T-helper 17 cell (primary cell): ENCODE data around the gene POLN. TPM values are rescaled to one million over a fixed set of nuclear protein-coding genes. Genes with fewer than 3 reads are reported as not detected.
A peak's percentile ranks its signal among the peaks of the same experiment; 100 is the strongest.

ENCODE experiments used
- ATAC-seq: fragments of 150-1000 bp; cut with Tn5 transposase; 2 replicates; pipeline ENCODE4 v1.10.0; 2021; ENCODE audit warnings: mild to moderate bottlenecking, moderate library complexity
- DNase-seq, 3 donors: peaks; one replicate each; pipeline versions ENCODE4 v3.0.0 to v3.0.0-alpha.2; 2020 to 2021
- H3K9me3 ChIP-seq: one replicate; pipeline ENCODE4 v1.7.0; 2013; ENCODE audit warnings: low read length, mild to moderate bottlenecking; ENCODE audit not compliant: control insufficient read depth, poor library complexity, severe bottlenecking
- H3K27ac Mint-ChIP-seq: one replicate; pipeline ENCODE4 v1.8.0; 2022; ENCODE audit warnings: mild to moderate bottlenecking, moderate library complexity, mixed read lengths
- H3K27me3 Mint-ChIP-seq: one replicate; pipeline ENCODE4 v1.8.0; 2022; ENCODE audit warnings: mixed read lengths
- H3K36me3 Mint-ChIP-seq: one replicate; pipeline ENCODE4 v1.8.0; 2022; ENCODE audit warnings: low read depth, mixed read lengths
- H3K4me1 Mint-ChIP-seq: one replicate; pipeline ENCODE4 v1.8.0; 2022; ENCODE audit warnings: mild to moderate bottlenecking, mixed read lengths
- H3K4me3 Mint-ChIP-seq: one replicate; pipeline ENCODE4 v1.8.0; 2022; ENCODE audit warnings: mild to moderate bottlenecking, moderate library complexity, mixed read lengths
- total RNA-seq, 4 donors: library from RNA in 2 of 4; stranded (reverse) in 2 of 4; gene quantifications; one replicate each; pipeline ENCODE4 v1.2.3 and lab custom pipeline; 2022 to 2026

The POLN gene
- total RNA-seq, 2 donors from 2014 or later, result 2.8 to 3.9 TPM

DNA sequence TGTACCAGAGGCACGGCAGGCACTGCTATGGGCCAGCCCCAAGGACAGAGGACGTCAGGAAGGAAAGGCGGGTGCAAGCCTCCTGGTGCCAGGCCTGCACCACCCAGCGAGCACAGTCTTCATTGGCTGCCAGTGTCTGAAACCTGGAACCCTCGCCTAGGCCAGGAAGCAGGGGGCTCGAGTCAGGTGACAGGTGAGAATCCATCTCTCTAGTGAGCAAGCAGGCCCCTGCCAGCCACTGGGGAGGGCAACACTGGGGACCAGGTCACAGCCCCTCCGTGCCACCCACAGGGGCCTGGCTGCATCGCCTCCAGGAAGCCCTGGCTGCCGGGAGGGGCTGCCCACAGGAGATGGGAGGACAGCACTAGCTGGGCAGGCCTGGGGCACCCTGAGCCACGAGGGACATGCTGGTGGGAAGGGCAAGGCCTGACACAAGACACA, 6.9 kb upstream of the POLN start:
- no peaks in the 10 kb centered on the region for H3K36me3 Mint-ChIP-seq
- no peak overlapping the region for H3K4me3 Mint-ChIP-seq
- peak overlapping the region; percentile 89 for H3K27ac Mint-ChIP-seq
- peaks cover 22% of the 10 kb centered on the region for H3K4me1 Mint-ChIP-seq
- ATAC-seq (no peak), DNase-seq (peak in 1 of 3 donors; percentile 4)
- no peaks in the 10 kb centered on the region for H3K9me3 ChIP-seq
- no peaks in the 10 kb centered on the region for H3K27me3 Mint-ChIP-seq

DNA sequence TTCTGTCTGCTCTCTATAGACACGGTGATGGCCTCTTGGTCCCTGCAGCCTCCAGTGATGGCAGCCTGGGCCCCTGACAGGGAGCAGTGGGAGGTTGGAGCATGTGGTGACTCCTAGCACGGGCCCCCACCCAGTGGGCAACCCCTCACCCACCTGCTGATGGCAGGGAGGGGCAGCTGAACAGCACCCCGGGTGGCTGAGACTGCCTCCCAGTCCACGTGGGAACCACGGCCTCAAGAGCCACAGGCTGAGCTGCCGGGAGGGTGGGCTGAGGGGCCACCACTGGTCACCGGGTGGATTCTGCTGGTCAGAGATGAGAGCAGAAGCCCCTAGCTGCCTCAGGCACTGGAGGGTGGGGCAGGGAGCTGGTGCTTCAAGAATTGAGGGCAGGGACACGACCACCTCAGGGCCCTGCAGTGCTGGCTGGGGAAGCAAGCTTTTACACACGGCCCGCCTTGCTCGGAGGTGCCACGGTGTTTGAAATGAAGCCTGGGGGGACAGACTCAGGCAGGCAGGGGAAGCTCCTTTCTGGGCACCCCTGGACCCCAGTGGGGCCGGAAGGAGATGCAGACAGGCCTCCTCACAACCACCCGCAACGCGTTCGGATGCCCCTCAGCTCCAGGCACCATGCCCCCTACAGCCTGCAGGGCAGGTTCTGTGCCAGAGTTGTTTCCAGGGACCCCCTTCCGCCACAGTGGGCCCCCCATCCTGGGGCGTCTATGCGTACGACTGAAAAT, 6.3 kb upstream of the POLN start:
- DNase-seq (peak in 1 of 3 donors; percentile 4), ATAC-seq (no peak)
- H3K27ac Mint-ChIP-seq, result no peak overlapping the region
- no peak overlapping the region for H3K4me3 Mint-ChIP-seq
- H3K4me1 Mint-ChIP-seq, result peaks cover 27% of the 10 kb centered on the region
- H3K27me3 Mint-ChIP-seq, result no peaks in the 10 kb centered on the region
- H3K36me3 Mint-ChIP-seq, result no peaks in the 10 kb centered on the region
- H3K9me3 ChIP-seq, result no peaks in the 10 kb centered on the region

DNA sequence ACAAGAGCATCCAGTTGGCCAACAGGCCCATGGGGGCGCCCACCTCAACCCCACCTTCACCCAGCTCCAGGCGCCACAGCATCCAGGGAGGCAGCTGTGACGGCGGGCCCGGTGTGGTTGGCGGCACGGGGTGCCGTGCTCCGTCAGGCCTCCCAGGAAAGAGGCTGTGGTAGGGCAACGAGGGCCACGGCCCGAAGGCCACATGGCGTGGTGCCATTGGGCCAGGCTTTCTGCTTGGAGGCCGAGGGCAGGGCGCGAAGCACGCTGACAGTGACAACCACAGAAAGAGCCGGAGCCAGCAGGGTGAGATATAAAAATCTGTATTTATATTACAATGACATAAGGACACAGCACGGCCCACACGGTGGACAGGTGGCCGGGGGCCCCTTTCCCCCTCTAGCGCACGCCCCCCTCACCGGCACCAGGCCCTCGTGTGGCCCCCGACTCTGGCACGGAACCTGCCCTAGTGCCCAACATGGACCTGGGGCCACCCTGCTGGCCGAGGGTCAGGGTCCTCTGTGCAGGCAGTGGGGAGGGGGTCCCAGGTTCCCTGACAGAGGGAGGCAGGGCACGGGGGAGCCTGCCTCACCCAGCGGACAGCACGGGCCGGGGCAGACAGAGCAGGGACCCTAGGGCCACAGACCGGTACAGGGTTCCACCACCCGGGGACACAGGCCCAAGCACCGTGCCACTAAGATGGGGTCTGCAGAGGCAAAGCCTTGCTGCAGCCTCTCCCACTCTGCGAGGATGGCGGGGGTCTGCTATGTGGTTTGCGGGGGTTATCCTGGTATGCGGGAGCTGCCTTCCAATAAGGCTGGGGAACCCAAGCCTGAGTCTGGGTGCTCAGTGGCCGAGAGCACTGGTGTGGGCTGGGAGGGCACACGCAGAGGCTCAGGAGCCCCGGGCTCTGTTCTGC, 5.5 kb upstream of the POLN start:
- no peaks in the 10 kb centered on the region for H3K27me3 Mint-ChIP-seq
- no peak overlapping the region for H3K4me3 Mint-ChIP-seq
- H3K27ac Mint-ChIP-seq, result peak overlapping the region; percentile 97
- H3K4me1 Mint-ChIP-seq, result peaks cover 28% of the 10 kb centered on the region
- H3K9me3 ChIP-seq, result no peaks in the 10 kb centered on the region
- ATAC-seq (no peak), DNase-seq (peak in 1 of 3 donors; percentile 7)
- no peaks in the 10 kb centered on the region for H3K36me3 Mint-ChIP-seq

DNA sequence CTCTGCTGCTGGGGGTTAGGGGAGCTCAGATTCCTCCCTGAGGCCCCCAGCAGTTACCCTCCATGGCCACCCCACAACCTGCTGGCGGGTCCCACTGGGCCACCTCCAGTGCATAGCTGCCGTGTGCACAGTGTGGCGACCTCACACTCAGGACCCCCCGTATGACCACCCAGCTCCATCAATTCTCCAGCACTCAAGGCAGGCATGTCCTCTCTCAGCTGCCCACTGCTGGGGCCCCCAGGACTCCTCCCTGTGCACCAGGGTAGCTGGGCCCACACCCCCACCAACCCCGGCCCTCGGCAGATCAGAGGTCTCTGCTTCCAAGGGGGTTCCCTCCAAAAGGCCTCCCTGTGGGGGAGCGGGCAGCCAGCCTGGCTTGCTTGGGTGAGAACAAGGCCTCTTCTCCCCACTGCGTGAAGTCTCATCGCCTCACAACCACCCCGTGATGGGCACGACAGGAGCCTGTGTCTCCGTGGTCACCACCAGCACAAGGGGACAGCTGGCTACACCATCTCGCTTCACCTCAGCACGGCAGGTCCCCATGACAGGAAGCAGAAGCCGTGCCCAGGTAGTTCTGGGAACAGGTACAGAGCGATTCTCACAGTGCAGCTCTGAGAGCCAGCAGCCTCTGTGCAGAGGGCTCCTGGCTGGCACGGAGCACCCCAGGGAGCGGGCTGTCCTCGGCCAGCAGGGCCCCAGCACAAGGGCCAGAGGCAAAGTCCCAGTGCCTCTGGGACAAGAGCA, 4.6 kb upstream of the POLN start:
- no peak overlapping the region for H3K4me3 Mint-ChIP-seq

DNA sequence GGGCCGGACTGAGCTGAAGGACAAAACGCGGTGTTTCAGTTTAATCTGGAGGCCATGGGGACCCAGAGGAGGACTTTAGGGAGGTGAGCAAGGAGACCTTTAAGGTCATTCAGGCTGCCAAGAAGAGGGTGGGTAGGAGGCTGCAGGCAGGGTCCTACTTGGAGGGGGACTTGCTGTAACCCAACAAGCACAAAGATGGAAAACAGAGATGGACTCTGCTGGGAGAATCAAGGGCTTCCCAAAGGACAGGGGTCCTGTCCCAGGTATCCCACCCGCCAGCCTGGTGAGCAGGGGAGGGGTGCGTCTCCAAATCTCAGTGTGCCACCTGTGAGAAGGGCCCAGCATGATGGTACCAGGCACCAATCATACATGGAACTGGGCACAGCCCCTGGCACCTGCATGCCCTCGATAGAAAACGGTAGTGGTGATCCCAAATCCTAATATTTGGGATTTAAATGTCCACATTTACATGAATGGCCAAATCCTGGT, 3.9 kb upstream of the POLN start:
- no peaks in the 10 kb centered on the region for H3K9me3 ChIP-seq
- Mint-ChIP-seq H3K27ac (peak overlapping the region; percentile 97), H3K4me3 (no peak overlapping the region), H3K36me3 (peaks cover 3% of the 10 kb centered on the region), H3K4me1 (peaks cover 28% of the 10 kb centered on the region), H3K27me3 (no peaks in the 10 kb centered on the region)
- no peak for ATAC-seq
- no peak for DNase-seq

More for the DNA sequence above, 4.6 kb upstream of the POLN start:
- peaks cover 25% of the 10 kb centered on the region for H3K4me1 Mint-ChIP-seq
- no peaks in the 10 kb centered on the region for H3K36me3 Mint-ChIP-seq
- peak overlapping the region; percentile 97 for H3K27ac Mint-ChIP-seq
- DNase-seq, result peak in 1 of 3 donors; percentile 7
- no peaks in the 10 kb centered on the region for H3K9me3 ChIP-seq
- H3K27me3 Mint-ChIP-seq, result no peaks in the 10 kb centered on the region
- ATAC-seq, result no peak

DNA sequence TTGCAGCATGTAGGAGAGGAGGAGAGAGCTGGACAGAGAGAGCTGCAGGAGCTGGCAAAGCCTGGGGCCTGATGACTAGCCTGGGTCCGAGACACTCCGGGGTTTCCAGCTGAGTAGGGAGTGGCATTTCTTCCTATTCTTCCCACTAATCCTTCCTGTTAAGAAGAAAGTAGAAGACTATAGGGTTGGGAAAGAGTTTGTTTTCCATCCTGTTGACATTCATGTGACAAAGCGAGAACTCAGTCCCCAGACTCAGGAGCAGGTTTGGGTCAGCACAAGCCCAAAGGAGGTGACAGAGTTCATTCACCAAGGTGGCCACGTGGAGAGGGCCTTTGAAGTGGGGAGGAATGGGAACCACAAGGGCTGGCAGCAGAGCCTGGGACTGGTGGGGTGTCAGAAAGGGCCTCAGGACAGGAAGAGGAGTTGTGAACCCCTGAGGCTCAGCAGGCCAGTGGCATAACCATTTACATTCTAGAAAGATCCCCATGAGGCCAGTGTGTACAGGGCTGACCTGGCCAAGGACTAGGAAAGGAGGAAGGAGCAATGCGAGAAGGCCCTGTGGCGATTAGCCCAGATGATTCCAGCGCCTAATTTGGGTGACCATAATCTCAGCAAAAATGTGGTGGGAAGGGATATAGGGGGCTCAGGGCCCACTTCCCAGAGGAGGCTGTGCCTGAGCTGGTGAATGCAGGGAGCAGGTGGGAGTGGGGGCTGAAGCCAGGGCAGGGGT, 3.3 kb upstream of the POLN start:
- ATAC-seq, result no peak
- Mint-ChIP-seq H3K4me3 (no peak overlapping the region), H3K36me3 (peaks cover 6% of the 10 kb centered on the region), H3K27me3 (no peaks in the 10 kb centered on the region), H3K27ac (peak overlapping the region; percentile 97), H3K4me1 (peaks cover 34% of the 10 kb centered on the region)
- peak in 1 of 3 donors; percentile 7 for DNase-seq
- no peaks in the 10 kb centered on the region for H3K9me3 ChIP-seq

DNA sequence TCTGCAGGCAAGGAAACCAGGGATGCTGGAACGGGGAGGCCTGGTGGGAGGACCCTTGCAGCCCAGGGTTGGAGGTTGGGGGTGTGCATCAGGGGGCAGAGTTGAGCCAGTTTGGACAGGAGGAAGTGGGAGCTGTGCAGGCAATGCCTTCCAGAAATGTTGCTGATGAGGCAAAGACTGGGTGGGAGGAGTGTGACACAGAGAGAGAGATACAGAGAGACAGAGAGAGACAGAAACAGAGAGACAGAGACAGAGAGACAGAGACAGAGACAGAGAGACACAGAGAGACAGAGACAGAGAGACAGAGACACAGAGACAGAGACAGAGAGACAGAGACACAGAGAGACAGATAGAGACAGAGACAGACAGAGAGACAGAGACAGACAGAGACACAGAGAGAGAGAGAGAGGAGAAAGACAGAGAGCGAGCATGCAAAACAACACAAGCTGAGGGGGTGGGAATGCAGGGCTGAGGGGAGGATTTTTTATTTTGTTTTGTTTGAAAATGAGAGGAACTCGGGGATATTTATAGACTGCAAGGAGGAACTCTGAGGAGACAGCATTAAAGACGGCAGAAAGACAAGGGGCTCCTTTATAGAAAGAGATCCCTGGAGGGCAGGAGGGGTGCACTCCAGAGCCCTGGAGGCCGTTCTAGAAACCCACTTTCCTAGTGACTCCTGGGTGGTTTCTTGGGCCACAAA, 1.9 kb upstream of the POLN start:
- no peak overlapping the region for H3K4me3 Mint-ChIP-seq

DNA sequence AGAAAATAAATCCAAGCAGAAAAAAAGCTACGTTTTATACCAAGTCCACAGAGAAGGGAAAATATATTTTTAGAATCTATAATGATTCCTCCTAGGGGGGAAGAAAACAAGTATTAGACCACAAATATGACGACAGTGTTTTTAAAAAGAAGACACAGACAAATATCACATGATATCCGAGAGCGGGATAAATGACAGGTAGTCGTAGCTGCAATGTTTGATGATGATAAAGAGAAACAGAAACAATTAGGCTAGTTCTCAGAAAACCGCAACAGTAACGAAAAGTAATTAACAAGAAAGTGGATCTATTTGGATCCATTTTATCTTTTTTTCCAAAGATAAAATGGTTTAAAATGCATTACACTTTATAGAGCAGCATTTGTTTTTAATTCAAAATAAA, 918 bp downstream of the POLN start:
- Mint-ChIP-seq H3K4me3 (peak overlapping the region; percentile 93), H3K27ac (peak overlapping the region; percentile 97), H3K36me3 (peaks cover 6% of the 10 kb centered on the region), H3K27me3 (no peaks in the 10 kb centered on the region), H3K4me1 (peaks cover 55% of the 10 kb centered on the region)
- DNase-seq (no peak), ATAC-seq (peak; percentile 16)
- no peaks in the 10 kb centered on the region for H3K9me3 ChIP-seq

More for the DNA sequence above, 1.9 kb upstream of the POLN start:
- Mint-ChIP-seq H3K36me3 (peaks cover 6% of the 10 kb centered on the region), H3K27ac (peak overlapping the region; percentile 97), H3K27me3 (no peaks in the 10 kb centered on the region), H3K4me1 (peaks cover 44% of the 10 kb centered on the region)
- DNase-seq, result no peak
- ATAC-seq, result no peak
- H3K9me3 ChIP-seq, result no peaks in the 10 kb centered on the region

DNA sequence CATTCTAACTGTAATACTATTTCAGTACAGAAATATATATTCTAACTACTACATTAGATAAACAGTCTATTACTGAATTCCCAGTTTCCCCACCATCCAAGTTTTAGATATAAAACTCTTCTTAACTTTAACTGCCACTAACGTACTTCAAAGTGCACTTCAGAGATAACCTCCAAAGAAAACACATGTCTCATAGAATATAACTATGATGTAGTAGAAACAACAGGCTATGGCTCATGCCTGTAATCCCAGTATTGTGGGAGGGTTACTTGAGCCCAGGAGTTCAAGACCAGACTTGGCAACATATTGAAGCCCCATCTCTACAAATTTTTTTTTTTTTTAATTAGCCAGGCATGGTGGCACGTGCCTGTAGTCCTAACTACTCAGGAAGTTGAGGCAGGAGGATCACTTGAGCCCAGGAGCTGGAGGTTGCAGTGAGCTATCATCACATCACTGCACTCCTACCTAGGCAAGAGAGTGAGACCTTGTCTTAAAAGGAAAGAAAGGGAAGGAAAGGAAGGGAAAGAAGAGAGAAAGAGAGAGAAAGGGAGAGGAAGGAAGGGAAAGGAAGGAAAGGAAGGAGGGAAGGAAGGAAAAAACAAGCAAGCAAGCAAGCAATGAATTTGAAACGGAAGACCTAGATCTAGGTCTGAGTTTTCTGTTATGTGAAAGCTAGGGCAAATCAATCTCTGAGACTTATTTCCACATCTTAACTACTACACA, 4.8 kb downstream of the POLN start:
- no peak for ATAC-seq
- no peak for DNase-seq
- Mint-ChIP-seq H3K4me1 (peaks cover 43% of the 10 kb centered on the region), H3K27ac (peak overlapping the region; percentile 87), H3K36me3 (peaks cover 6% of the 10 kb centered on the region), H3K4me3 (peak overlapping the region; percentile 77), H3K27me3 (no peaks in the 10 kb centered on the region)
- H3K9me3 ChIP-seq, result no peaks in the 10 kb centered on the region

DNA sequence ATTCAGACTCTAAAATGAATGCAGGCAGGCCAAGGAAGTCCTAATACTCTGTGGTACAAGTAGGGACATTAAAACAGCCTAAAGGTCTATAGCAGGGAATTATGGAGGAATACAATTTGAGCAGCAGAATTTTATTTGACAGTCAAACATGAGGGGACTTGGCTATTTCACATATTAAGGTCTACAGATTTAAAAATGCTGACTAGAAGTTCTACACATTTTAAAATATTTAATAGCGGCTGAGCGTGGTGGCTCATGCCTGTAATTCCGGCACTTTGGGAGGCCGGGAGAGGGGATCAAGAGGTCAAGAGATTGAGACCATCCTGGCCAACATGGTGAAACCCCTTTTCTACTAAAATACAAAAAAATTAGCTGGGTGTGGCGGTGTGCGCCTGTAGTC, 10.8 kb downstream of the POLN start:
- H3K27me3 Mint-ChIP-seq, result no peaks in the 10 kb centered on the region
- no peak overlapping the region for H3K27ac Mint-ChIP-seq
- DNase-seq (no peak), ATAC-seq (no peak)
- no peaks in the 10 kb centered on the region for H3K9me3 ChIP-seq
- H3K36me3 Mint-ChIP-seq, result no peaks in the 10 kb centered on the region
- no peak overlapping the region for H3K4me3 Mint-ChIP-seq
- peaks cover 17% of the 10 kb centered on the region for H3K4me1 Mint-ChIP-seq

DNA sequence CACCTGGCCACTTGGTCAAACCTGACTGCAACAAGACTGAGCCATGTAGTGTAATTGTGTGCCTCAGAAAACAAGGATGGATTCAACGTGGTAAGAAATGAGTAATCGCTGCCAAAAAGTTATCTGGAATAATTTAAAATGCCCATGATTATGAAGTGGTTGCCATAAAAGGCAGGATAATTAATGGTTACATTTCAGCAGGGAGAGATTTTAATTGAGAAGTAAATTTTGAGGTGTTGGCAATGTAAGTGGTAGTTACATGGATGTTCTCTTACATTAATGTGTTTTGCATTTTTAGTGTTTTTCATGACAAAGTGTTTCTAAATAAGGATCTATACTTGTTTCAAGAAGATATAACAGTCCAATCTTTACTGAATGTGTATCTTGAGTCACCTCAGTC, 15.7 kb downstream of the POLN start:
- H3K4me1 Mint-ChIP-seq, result peaks cover 5% of the 10 kb centered on the region
- DNase-seq, result no peak
- no peaks in the 10 kb centered on the region for H3K27me3 Mint-ChIP-seq
- no peak overlapping the region for H3K27ac Mint-ChIP-seq
- H3K4me3 Mint-ChIP-seq, result no peak overlapping the region
- H3K9me3 ChIP-seq, result no peaks in the 10 kb centered on the region
- H3K36me3 Mint-ChIP-seq, result no peaks in the 10 kb centered on the region
- no peak for ATAC-seq
